ENCODE results near the gene ANO7.
A peak's percentile ranks its signal among the peaks of the same experiment; 100 is the strongest.

Gene ANO7

DNA sequence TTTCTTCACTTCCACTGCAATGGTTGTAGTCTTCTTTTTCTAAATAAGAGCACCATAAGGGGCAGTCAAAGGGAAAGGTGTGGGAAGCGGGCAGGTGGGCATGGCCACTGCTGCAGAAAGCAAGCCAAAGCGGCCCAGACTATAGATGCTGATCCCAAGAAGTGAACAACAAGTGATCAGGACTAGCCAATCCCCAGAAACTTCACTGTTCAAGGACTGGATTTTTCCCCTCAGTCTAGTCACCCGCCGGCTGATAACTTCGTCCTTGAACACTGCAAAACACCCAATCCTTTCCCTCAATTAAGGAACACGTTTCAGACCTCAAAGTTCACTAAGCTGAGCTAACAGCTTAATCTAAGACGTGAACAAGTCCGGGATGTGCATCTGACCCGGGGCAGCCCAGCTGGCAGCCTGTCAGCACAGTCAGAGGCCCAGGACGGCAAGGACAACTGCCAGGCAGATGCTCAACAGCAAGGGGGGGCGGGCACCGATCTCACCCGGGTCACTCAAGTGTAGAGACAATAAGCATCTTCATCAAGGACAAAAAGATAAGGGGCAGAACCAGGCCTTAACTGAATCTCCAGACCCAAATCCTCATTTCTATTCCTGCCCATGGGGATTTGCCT, 67.2 kb downstream of the ANO7 start:
- DNase-seq, result no peak

GRCh38 chr2:241256168-241256545, 67.7 kb downstream of the ANO7 start:
- no peak for DNase-seq

DNA sequence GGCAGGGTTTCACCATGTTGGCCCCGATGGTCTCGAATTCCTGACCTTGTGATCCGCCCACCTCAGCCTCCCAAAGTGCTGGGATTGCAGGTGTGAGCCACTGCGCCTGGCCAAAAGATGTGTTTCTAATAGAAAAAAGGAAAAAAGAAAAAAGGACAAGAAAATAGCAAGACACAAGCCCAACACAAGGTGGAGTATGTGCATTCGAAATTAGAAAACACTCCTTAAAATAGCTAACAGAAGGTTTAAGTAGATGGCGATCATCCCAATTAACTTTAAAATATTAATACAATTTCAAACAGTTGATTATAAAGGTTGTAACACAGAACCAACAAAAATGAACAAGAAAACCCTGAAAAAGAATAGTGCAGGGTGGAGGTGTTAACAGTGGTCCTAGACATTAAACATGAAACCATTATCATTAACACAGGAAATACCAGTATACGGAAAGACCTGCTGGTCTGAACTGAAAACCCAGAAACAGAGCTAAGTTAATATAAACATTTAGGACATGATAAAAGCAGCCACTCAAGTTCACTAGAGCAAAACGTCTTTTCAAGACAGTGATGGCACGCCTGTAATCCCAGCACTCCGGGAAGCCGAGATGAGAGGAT, 69.0 kb downstream of the ANO7 start:
- DNase-seq, result no peak

GRCh38 chr2:241258505-241259280, 70.2 kb downstream of the ANO7 start:
- no peak for DNase-seq

- no peak for DNase-seq
Observed at GRCh38 chr2:241260911-241261310, 72.4 kb downstream of the ANO7 start.

DNA sequence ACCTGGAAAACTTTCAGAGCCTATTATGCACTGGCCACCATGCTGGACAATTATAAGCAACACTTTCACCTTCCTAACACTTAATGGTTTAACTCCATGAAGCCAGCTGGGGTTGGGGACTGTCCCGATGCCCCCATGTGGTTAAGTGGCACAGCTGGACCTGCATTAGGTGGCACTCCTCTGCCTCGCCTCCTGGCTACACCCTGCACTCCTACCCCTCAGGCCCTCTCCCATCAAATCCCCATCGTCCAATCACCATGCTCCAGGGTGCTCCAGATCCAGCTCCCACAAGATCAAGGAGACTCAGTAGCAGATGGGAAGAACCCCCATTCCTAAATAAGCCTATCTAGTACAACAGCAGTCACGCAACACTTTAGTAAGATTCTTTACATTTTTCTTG, 73.2 kb downstream of the ANO7 start:
- no peak for DNase-seq

DNA sequence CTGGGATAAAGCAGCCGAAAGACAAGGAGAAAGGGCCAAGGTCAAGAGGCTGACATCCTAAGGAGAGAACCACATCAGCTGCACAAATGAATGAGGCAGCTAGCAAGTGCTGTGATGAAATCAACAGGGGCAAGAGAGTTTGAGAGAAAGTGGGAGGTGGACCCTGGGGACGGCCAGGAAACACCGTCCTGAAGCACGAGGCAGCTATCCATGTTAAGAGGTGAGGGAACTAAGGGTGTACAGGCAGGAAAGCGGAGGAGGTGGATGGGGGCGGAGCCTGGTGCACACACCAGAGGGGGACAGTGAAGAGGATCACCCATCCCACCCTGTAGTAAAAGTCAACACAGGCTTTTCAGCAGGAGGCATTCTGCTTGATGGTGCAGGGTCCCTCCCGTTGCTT, 74.6 kb downstream of the ANO7 start:
- DNase-seq, result no peak

DNA sequence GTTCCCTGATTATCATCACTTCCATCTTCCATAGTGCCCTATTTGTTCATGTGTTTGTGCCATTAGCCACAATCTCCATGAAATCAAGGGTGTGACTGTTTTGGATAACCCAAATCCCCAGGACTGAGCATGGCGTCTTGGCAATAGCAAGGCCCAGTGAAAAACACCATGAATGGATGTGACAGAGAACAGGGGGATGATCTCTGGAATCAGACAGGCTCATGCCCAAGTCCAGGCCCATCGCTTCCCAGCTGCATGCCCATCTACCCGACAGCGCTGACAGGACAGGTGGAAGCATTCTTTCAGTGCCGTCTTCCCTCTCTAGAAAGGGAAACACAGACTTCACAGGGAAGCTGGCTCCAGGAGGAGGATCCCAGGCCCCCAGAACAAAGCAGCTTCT, 77.0 kb downstream of the ANO7 start:
- DNase-seq, result no peak

DNA sequence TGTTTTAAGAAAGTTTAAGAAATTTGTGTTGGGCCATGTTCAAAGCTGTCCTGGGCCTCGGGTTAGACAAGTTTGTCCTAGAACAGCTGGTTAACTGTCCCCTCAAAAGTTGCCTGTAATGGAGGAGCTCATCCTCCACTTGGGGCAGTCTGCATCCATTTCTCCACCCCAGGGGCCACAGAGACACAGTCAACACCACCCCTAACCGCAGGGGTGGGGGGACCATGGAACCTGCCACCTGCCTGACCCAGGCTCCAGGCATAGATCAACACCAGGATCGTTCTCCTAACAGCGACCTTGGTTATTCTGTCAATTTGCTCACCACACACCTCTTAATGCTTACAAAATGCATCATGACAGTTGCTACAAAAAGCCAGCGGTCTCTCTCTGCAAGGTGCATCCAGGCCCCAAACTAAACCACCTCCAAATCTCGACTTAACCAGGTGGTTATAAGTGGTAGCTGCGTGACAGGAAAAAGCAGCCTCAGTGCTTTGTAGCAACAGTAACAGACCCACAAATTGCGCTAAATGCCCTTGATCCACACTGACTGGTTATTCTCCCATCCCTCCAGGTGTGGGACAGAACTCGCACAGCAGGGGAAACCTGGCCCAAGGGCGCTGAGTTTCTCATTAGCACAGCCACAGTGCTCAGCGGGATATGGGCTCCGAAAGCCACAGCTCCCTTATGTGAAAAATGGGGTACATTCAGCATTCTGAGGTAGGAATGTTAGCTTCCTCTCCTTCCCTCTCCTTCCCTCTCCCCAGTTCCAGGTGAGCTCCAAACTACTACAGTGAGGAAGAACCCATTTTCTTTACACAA, 79.0 kb downstream of the ANO7 start:
- DNase-seq, result peak; percentile 45

- DNase-seq, result peak; percentile 35
Observed at GRCh38 chr2:241268306-241268705, 79.8 kb downstream of the ANO7 start.

- peak; percentile 11 for DNase-seq
Observed at GRCh38 chr2:241268716-241269445, 80.4 kb downstream of the ANO7 start.

- no peak for DNase-seq
Observed at GRCh38 chr2:241269707-241270520, 81.4 kb downstream of the ANO7 start.

DNA sequence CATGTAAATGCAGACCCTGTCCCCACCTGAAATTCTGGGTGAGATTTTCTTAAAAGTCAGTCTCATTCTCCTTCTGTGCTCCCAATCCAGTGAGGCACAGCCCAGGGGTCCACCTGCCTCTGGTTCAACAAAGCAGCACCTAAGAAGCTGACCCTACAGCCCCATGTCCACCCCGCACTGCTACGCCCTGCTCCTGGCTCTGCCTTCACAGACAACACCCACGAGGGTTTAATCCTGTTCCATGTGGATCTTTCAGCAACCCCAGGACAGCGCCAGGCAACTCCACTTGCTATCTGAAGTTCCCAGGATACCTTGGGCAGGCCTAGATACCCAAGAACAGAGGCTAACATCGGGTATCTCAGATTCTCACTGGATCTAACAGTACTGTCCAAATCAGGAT, 82.1 kb downstream of the ANO7 start:
- DNase-seq, result no peak

- peak; percentile 82 for DNase-seq
Observed at GRCh38 chr2:241271706-241272302, 83.3 kb downstream of the ANO7 start.

GRCh38 chr2:241272303-241273209, 84.1 kb downstream of the ANO7 start:
- DNase-seq, result peak; percentile 82

- DNase-seq, result peak; percentile 53
Observed at GRCh38 chr2:241273210-241274020, 84.9 kb downstream of the ANO7 start.

DNA sequence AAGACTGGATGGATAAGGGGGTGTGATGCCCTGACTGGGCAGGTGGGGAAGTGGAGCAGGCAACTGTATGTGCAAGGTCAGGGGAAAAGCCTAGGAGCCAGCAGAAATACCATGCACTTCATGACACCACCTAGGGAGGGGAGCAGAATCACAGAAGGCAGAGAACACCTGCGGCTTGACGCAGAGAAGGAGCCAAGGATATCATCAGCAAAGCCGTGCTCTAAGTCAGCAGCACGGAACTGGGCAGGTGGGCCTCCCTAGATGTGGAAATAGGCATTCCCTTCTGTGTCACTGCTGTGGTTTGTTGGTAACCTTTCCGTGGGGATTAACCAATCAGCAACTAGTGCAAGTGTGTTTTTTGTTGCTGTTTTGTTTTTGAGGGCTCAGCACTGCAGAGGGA, 85.7 kb downstream of the ANO7 start:
- DNase-seq, result peak; percentile 47
